COLO829 (cell line): ENCODE measurements around the gene GPRC5D.
A peak's percentile ranks its signal among the peaks of the same experiment; 100 is the strongest.

ENCODE experiments used
- DNase-seq: peaks from one replicate; pipeline ENCODE4 v3.0.0; 2012; ENCODE audit warnings: low spot score

The GPRC5D gene

DNA sequence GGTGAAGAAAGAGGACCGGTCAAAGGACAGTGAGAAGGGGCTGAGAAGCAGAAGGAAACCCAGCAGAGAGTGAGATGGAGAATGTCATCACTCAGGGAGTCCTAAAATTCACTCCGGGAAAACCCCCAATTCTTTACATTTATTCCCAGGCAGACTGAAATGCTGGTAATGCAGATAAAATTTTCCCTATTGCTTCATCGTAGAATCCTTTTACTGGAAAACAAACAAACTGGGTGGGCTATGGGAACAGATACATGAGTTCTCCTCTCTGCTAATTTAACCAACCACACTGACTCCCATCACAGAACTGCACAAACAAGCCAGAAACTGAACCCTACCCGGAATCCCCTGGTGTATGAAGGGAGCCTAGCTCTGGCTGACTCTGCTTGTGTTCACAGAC is 27.2 kb upstream of the GPRC5D start:
- DNase-seq, result no peak

DNA sequence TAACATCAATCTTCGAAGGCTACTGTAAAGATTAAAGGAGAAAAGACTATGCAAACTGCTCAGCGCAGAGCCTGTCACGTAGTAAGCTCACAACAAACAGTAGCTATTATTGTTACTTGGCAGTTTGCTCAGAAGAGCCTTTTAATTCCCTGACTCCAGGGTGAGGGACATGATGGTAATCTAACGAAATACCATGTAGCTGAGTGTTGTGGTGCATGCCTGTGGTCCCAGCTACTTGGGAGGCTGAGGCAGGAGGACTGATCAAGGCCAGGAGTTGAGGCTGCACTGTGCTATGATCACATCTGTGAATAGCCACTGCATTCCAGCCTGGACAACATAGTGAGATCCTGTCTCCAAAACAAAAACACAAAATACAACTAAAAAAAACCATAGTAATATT is 25.3 kb upstream of the GPRC5D start:
- DNase-seq, result no peak

DNA sequence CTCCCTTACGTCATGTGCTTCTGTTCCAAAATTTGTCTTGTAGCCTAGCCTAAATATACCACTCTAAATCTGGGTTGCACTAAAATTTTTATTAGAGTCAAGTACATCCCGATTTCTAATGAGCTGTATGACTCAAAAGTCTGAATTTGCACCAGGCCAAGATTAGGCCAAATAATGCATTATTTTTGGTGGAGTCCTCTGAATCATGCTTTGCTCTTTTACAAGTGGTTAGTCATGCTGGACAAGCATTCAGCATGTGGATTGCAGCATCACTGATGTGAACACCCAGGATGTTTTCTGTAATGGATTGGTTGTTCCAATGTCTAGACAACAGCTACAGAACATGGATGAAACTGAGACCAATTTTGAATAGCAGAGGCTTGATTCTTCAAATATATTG is 24.4 kb upstream of the GPRC5D start:
- peak; percentile 82 for DNase-seq

DNA sequence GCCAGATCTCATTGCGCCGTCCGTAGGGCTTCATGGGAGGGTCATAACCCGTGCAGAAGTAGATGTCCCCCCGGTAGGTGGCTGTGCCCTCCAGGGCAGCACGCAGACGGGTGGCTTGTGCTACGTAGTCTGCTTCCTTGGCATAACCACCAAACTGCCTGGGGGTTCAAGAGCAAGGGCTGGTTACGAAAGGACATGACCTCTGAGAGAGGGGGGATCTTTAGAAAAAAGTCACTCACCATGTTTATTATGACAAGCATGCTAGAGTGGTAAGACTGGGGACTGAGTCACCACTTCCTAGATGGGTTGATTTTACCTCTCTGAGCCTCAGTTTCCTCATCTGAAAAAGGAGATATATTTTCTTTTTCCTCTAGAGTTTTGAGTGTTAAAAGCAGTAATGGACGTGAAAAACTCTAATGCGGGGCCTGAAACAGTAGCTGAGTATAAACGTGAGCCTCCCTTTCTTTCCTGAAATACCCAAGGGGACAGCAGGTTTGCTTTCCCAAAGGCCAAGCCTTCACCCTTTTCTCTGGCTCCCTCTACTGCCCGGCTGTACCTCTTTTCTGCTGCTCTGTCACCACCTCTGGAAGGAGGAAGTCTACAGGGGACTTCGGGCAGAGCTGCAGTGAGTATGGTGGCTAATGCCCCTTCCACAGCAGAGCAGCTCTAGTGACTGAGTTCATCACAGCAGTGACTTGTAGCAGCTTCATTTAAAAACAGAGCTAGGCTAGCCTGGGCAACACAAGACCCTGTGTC is 23.5 kb upstream of the GPRC5D start:
- peak; percentile 59 for DNase-seq

DNA sequence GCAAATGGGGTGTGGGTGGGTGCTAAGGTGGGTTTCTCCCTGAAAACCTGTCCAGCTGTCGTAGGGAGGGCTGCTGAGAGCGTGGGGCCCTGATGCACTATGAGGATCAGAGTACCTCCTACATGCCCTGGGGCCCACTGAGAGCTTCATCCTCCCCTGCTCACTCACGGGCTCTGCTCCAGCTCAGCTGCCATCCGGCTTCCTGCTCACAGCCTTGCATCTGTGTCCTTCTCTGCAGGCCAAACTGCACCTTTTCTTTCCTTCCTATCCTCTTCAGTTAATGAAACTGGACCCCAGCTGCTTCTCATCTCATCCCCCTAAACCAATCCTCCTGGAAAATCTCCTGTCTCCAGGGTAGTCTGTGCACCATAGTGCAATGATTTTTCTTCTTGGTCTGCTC is 22.2 kb upstream of the GPRC5D start:
- DNase-seq, result no peak

DNA sequence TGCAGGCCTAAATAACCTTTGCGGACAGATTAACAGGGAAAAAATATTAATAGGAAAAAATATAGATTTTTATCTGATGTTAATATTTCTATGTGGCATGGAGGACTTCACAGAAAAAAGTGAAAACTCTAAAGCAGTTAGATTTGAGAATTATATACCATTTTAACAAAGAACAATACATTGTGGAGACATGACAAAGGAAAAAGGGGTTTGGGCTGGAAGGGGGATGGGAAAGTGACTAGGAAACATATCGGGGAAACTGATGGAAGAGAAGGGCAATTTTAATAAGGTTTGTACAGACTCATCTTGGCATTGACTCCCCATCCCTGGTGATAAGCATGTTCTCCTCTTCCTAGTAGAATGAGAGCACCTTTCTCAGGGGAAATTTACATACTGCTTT is 21.0 kb upstream of the GPRC5D start:
- no peak for DNase-seq

DNA sequence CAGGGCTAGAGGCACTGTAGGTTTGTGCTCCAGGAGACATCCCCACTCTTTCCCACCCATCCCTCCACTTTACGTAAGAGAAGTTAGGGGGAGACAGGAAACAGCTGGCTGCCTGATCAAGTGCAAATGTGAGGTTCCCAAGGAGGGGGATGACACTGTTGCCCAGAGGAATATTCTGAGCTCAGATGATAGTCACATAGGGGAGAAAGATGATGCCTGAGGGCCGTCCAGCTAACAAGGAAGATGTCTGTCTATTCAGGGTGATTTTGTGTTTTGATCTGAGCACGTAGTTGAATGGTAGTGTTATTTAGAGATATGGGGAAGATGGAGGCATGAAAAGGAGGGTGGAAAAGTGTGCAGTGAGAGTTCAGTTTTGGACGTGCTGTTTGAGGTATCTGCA is 13.9 kb upstream of the GPRC5D start:
- no peak for DNase-seq

DNA sequence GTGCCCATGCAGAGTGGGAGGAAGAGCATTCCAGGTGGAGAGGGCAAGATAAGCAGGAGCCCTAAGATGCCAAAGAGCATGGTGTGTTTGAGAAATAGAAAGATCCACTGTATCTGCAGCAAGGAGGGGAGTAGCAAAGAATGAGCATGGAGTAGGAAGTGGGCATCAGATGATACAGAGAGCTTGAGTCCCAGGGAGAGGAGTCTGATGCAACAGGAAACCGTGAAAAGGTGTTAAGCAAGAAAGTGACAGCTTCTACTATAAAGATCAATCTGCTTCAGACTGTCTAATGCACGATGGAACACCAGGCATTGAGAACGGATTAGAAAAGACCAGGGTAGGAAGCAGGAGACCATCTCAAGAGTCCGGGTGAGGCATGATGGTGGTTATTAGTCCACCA is 12.3 kb upstream of the GPRC5D start:
- no peak for DNase-seq

DNA sequence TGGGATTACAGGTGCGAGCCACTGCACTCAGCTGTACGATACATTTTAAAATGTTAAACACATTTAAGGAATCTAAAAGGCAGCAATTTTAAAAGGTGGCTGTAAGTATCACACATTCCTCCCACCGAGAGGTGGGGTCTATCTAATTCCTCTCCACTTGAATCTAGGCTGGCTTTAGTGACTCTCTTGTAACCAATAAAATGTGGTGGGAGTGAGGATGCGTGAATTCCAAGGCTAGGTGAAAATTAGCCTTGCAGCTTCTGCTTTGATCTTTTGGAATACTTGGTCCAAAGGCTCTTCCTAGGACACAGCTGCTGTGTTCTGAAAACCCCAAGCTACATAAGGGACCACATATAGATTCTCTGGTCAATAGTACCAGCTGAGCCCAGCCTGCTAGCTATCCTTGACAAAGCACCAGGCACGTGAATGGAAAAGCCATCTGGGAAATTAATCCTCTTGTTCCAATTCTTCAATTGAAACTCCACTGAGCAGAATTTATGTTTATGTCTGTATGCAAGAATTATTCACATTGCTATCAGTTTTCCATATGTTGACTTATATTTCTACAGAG is 8.8 kb upstream of the GPRC5D start:
- DNase-seq, result no peak

DNA sequence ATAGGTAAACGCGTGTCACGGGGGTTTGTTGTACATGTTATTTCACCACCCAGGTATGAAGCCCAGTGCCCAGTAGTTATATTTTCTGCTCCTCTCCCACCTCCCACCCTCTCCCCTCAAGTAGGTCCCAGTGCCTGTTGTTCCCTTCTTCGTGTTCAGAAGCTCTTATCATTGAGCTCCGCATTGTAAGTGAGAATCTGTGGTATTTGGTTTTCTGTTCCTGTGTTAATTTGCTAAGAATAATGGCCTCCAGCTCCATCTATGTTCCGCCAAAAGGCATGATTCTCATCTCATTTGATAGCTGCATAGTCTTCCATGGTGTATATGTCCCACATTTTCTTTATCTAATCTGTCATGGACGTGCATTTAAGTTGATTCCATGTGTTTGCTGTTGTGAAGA is 6.9 kb upstream of the GPRC5D start:
- DNase-seq, result no peak

DNA sequence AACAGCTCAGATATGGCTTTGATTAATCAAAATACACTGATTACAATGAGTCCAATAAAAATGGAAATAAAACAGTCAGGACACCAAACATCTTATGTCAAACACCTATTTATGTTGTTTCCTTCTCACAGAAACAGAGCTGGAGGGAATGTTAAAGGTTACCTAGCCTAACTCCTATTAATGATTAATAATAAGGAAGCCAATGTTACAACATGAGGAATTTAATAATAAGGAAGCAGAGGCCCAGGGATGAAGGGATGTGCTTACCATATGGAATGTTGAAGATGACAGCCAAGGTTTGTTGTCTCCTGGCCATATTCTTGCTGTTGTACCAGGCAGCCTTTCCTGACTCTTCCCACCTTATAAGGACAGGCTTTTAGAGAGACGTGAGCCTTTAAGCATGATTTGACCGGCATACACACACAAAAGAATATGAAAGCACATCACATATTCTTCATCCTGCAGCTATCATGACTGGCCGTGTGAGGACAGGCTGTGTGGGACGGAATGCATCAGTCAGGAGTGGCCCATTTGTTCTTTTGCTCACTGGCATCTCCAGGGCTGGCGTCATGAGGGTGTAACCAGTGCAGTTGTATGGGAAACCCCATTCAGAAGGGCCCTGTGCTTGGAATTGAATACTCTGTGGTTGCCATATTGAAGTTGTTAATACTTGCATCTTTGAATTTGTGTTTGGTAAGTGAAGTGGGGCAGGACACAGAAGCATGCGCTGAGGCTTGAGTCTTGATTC is 3.1 kb upstream of the GPRC5D start:
- no peak for DNase-seq

DNA sequence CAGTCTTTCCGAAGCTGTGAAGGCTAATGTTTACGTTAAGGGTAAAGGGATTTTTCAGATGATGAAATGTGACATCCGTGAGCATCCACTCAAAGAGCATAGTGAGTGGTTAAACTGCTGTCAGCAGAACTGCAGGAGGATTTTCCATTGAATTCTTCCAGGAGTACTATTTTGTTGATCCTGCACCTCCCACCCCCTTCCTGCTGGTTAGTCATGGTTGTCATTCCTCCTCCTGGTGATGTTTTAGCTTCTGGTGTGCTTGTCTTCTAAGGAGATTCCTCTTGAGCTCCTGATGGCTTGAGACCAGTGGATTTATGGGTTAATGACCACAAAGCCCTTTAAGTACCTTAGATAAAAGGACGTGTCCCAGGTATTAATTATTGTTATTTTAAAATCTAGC is 2.4 kb upstream of the GPRC5D start:
- no peak for DNase-seq

DNA sequence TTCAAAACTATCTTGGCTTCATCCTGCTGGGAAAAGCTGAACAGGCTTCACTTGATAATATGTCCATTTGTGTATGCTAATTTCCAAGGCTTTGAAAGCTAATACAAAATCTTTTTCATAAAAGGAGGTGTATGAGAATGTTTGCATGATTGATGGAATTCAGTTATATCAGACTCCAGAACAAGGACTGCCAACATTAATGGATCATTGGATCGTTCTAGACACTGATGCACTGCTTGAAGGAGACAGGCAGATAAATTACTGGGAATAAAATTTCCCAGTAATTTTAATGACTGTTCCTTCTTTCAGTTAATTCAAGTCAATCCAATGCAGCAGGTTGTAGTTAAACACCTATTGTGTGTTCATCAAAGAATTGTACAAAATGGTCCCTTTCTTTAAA is 466 bp downstream of the GPRC5D start:
- no peak for DNase-seq

DNA sequence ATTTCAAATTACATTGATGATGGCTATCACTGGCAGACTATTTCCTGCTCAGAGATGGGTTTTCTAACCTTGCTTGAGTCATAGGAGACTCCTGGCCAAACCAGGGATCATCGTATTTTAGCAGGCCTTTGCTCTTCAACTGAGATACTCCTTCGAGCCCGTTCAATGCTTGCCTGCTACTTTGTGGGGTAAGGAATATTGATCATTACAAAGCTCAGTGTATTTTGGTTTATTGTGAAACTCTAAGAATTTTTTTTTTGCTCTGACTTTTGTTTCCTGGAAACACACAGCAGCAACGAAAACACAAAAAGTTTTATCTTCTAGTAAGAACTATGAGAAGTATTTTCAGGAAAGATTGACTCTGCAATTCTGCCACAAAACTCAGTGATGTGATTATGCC is 4.1 kb downstream of the GPRC5D start:
- no peak for DNase-seq

DNA sequence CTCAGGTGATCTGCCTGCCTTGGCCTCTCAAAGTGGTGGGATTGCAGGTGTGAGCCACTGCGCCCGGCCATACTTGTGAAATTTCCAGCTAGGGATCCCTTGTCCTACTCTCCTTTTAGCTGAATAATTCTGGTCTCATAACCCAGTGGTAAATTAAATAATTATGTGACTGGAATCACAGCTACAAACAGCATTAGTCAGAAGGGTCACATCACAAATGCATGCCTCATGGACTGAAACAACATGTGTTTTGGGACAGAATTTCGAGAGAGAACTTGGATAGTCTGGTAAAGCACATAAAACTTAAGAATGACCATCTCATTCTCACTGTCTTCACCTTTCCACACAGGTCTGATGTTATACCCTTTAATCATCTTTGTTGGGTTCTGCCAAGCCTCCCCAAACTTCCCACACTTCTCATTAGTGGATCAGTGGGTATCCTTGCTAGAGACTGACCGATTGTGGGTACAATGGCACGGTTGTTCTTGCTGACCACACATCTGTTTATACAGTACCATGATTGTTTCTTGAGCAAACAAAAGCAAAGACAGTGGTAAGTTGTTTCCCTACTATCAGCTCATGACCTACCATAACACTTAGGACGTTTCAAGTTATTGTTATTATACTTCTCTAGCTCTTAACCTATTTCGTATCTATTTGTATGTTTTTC is 5.1 kb downstream of the GPRC5D start:
- DNase-seq, result peak; percentile 91

DNA sequence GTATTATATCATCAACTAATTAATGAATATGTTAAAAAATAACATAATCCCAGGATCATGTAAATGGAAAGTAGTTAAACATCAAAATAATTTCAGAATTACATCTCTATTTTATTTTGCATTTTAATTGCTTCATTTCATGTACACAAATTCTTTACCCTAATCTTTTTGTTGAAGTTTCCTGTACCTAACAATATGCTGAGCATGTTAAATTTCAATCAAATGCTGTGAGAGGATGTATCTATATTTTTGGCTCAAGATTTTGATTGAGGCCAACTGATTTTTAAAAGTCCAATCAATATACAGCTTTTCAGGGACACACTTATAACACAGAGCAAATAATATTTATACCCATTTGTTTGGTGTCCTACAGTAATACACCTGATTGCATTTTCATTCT is 6.4 kb downstream of the GPRC5D start:
- no peak for DNase-seq

DNA sequence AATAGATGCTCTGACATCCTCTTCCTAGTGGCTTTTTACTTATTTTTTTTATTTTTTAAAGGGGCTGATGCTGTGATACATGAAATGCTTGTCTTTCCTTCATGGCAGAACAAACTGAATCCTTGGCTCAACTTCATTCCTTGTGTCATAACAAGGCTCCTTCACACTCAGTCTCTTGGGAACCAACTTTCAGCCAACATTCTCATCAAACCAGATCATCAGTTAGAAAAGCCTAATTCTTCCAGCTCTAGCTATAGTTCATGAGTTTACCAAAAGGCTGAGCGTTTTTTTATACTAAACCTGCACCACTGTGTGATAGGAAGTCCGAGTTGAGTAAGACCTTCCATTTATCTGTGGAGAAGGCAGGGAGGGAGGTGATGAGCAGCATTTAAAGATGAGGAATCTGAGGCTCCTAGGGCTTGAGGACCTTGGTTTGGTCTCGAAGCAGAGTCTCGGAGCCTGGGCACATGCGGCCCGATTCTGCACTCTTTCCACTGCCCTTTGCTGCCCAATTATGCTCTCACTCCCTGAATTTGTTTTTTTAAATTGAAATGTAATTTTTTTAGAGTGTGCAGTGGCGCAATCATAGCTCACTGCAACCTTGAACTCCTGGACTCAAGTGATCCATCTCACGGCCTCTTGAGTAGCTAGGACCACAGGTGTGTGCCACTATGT is 8.2 kb downstream of the GPRC5D start:
- DNase-seq, result peak; percentile 44

DNA sequence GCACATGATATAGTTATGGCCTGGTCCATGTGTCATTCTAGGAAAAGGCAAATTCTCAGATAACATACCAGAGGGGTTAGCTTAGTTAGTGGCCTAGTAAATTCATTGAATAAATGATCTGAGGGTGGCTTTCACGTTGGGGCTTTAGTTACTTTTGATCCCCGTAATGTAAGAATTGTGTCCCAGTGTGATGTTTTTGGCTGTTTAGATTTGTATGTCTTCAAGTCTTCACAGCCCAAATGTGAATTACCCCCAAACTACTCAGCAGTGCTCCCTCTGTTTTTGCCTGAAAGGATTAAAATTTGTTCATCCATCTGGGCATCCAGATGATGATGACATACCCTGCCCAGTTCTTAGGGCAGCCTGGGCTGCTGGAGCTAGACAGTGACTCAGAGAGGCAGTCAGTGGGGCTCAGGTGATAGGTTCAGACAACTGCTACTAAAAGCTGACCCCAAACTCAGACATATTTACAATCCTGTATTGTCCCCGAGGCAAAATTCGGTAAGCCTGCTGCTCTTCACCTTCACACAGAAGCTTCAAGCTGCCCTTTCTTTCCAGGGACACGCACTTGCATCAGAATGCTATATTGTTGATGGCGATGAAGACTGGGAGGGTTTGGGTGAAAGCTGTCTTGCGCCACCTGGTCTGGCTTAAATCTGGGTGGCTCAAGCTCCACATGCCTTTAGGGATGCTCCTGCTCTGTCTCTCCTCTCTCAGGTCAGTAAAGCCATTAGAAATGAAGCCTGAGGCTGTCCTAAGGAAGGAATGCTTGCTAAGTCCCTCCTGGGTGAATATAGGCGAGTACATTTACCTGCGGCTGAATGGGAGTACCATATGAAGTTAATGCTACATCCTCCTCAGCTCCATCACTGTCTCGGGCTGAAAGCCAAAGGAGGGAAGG is 10.3 kb downstream of the GPRC5D start:
- no peak for DNase-seq

DNA sequence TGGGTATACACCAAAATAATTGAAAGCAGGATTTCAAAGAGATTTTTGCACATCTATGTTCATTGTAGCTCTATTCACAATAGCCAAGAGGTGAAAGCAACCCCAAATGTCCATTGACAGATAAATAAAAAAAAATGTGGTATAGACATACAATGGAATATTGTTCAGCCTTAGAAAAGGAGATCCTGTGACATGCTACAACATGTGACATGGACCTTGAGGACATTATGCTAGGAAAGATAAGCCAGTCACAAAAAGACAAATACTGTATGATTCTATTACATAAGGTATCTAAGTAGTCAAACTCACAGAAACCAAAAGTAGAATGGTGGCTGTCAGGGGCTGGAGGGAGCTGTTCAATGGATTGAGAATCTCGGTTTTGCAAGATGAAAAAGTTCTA is 12.1 kb downstream of the GPRC5D start:
- DNase-seq, result no peak

DNA sequence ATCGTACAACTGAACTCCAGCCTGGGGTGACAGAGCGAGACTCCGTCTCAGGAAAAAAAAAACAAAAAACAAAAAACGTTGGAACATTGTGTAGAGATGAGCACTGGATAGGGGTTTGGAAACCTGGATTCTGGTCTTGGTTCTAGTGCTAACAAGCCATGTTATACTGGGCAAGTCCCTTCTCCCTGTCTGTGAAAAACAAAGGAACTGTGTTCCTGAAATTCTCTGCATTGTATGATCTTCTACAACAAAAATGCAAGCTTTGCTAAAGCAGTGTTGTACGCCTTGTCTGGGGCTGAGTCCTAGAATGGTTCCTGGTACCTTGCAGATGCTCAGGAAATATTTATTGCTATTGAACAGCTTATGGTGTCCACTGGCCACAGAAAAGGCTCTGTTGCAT is 13.4 kb downstream of the GPRC5D start:
- DNase-seq, result no peak

DNA sequence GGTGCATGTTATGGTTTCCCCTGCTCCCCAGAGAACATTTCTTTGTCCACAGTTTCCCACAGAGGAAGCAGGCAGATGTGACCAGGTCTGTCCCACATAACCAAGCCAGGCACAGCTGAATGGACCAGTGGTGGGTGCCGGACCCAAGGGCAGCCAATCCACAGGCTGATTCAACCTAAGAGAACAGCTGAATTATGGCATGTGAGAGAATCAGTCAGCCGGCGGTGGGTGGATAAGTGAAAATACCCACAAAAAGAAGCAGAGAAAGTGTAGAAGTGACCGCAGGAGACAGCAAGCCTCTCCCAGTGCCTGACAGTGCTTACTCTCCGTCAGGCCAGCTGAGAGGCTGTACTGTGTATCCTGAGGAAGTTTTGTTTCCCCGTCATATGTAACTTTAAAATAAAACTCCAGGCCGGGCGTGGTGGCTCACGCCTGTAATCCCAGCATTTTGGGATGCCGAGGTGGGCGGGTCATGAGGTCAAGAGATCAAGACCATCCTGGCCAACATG is 14.9 kb downstream of the GPRC5D start:
- DNase-seq, result no peak
